ENCODE data around the gene CD163.
"Not testable (repeated sequence)": the region's sequence is repeated elsewhere in the genome, so short reads cannot be mapped to it uniquely, and the experiment has no call there.

The CD163 gene

DNA sequence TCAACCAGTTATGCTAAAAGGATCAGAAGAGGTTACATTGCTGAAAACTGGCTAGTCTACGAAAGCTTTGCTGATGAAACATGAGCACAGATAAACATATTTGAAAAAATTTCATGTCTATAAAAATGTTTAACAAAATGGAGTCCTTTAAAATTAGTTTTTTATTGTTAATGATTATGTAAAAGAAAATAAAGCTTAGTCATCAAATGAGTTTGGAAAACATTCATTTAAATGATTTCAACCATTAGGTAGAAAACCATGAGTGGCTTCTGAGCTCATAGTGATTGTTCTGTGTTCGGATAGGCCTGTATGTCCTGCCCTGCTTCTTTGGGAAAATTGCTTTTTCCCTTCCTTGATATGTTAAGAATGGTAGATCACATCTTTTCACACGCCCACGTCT is 59.0 kb downstream of the CD163 start:
- DNase-seq = no peak

DNA sequence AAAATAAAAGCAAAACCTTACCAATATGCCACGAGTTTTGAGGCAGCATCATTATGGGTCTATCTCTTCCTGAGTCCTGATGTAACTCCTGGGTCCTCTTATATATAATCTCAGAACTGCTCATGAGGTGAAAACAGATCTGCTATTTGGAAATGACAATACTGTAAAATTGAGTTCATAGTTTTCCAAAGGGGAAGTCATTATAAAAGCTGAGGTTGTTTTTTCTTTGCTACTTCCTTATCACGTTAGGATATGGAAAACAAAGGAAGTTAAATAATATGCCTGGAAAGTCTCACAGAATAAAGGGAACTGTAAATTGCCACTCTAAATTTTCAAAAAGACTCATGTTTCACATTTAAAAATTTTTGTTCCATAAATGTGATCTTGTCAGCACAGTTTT is 59.5 kb downstream of the CD163 start, which contains the start of gene CD163L1:
Gene CD163L1 (minus strand): TSS at position 78 of the 400 bp plus-strand sequence. CDS start 26 bp downstream, at position 52.
- no peak for DNase-seq

DNA sequence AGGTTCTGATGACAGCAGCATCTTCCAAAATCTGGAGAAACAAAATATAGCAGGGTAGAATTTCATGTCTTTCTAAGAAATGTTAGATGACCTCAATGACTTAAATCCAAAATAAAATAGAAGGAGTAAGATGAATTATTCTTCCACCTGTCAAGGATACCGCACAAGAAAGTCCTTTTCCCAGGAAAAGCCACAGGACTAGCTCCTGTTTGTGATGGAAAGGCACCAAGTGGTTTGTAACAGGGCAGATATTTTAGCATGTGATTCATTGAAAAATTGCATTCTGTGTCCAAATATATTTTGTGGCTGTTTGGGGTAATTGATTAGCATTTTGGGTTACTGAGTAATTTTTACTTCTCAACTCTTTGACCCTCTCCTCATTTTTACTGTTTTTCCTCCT is 62.4 kb downstream of the CD163 start:
- no peak for DNase-seq

DNA sequence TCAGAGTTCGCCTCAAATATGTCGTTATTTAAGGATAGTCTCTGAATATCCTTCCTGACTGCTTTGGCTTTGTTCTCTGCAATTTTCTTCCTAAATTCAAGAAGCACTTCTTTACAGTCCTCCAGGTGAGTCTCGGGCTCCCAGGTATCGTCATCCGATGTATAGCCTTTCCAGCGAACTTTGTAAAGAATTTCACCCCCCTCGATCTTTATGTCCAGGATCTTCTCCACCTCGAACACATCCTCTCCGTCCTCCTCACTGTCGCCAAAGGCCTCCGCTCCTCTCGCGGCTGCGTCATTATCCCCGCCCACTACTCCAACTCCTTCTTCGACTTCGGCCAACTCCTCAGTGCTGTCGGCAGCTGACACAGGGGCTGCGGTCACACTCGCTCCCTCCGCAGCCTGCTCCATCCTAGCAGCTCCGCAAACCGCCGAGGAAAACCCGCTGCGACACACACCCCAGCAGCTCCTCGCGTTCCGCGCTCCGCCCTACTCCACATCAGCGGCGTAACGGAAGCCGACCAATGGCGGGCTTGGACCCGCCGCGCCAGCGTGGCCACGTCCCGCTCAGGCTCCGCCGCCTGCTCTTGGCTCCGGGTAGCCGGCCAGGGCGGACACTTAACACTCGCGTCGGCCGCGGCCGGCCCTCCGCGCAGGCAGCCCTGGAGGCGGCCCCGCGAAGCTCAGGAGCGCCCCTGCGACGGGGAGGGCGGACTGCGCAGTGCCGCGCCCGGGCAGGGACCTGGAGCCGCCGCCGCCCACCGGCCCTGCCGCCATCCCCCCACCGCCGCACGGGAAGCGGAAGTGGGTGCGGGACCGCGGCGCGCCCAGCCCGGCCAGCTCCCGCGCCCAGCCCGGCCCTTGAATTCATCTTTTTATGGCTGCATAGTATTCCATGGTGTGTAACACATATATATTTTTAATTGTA is 63.7 kb downstream of the CD163 start:
- DNase-seq = no peak

DNA sequence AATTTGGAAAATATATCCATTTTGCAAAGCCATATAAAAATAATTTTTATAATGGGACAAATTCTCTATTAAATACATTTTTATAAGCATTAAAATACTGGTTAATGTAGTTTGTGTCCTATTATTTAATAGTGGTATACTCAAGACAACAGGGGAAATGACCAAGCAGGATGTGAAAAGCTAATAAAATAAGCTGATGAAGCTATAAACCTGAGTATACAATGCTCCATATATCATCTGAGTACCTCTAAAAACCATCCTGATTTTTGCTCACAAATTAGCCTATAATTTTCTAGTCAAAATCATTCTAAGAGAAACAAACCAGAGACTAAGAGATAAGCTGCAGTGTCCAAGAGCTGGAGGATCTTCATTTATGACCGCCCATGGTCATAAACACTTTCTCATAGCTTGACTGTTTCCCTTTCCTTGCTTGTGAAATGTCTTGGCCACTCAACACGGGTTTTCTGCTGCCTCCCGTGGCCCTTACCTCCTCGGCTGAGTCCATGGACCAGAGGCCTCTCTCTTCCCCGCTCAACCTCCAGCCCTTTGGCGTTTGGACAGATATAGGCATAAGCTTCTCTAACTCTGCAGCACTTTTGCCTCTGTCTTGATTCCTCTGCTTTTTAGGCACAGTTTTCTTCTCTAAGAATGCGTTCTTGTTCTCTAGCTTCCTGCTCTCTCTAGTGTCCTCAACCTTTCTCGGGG is 65.1 kb downstream of the CD163 start:
- not testable (repeated sequence) for DNase-seq

DNA sequence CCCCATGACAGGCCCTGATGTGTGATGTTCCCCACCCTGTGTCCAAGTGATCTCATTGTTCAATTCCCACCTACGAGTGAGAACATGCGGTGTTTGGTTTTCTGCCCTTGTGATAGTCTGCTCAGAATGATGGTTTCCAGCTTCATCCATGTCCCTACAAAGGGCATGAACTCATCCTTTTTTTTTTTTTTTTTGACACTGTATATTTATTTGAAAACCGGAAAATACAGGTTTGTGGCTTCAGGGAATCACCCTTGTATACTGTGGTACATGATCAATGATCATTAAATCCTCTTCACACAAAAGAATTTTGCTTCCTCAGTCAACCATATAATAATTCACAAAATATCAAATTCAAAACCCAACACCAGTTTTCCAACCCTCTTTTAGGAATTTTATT is 66.1 kb downstream of the CD163 start:
- not testable (repeated sequence) for DNase-seq

DNA sequence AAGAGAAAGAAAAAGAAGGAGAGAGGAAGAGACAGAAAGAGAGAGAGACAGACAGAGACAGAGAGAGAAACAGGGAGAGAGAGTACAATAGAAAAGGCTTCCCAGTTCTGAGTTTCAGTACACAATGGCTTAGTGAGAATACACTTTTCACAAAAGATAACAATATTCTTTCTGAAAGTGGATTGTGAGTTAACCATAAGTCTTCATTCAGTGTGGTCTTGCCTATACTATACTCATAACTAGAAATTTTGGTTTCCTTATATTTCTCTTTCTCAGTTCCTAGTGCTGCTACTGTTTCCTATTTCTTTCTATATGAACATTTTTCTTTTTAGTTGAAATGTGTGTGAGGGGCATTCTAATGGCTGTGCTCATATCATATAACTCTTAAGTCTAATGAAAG is 68.9 kb downstream of the CD163 start:
- DNase-seq = no peak

DNA sequence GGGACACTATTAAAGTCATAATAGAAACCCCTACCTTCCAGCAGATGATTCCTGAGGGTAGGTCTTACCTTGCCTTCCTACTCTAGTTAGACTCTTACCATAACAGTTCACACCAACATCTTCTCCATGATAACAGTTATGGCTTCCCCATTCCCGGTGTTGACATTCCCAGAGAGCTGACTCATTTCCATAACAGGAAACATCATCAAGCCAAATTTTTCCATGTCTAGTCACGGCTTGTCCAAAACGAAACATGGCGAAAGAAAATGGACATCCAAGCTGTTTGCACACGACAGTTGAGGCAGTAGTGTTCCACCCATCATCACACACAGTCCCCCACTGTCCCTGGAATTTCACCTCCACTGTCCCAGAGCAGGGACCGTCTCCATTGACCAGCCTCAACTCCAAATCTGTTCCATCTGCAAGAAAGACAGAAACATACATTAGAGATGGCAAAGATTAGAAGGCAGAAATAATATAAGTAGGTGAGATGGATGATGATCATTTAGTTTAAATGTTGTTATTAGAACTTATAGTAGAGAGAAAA is 70.2 kb downstream of the CD163 start:
- DNase-seq = no peak

DNA sequence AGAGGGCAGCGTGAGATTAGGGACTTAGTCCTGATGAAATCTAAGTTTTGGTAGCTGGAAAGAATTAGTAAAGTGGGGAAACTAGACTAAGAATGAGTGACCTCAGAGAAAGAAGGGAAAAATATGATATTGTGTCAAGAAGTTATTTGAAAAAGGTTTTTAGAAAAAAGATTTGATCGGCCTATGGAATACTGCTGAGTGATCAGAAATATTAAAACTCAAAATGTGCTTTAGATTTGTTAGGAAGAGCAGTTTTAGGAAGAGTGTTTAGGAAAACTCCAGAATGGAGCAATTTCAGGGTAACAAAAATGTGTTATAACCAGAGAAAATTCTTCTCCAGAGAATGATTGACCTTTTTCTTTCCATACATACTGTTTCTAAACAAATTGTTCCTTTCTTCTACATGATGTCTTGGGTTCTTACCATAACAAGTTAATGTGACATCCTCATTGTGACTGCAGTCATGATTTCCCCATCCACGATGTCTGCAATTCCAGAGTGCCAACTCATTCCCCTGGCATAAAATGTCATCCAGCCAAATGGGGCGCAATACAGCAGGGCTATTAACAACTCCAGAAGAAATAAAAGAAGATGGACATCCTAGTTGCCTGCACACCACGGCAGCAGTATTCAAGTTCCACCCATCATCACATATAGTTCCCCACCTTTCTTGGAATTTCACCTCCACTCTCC is 71.4 kb downstream of the CD163 start:
- no peak for DNase-seq

All from NCI-H446 treated with DMSO at 0.1 percent for 48 hours (cell line).